ENCODE results near the gene IPO4.

- TF ChIP-seq, protein P1, sequence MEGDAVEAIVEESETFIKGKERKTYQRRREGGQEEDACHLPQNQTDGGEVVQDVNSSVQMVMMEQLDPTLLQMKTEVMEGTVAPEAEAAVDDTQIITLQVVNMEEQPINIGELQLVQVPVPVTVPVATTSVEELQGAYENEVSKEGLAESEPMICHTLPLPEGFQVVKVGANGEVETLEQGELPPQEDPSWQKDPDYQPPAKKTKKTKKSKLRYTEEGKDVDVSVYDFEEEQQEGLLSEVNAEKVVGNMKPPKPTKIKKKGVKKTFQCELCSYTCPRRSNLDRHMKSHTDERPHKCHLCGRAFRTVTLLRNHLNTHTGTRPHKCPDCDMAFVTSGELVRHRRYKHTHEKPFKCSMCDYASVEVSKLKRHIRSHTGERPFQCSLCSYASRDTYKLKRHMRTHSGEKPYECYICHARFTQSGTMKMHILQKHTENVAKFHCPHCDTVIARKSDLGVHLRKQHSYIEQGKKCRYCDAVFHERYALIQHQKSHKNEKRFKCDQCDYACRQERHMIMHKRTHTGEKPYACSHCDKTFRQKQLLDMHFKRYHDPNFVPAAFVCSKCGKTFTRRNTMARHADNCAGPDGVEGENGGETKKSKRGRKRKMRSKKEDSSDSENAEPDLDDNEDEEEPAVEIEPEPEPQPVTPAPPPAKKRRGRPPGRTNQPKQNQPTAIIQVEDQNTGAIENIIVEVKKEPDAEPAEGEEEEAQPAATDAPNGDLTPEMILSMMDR (conservative IDR thresholded peaks at IDR 0.05; ENCODE audit: low read depth in 2 of 2): no peak
- TF ChIP-seq EZH2 (IDR thresholded peaks at IDR 0.05; ENCODE audit: low read depth, unreplicated experiment): no peak
- TF ChIP-seq, protein P2, sequence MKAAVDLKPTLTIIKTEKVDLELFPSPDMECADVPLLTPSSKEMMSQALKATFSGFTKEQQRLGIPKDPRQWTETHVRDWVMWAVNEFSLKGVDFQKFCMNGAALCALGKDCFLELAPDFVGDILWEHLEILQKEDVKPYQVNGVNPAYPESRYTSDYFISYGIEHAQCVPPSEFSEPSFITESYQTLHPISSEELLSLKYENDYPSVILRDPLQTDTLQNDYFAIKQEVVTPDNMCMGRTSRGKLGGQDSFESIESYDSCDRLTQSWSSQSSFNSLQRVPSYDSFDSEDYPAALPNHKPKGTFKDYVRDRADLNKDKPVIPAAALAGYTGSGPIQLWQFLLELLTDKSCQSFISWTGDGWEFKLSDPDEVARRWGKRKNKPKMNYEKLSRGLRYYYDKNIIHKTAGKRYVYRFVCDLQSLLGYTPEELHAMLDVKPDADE (IDR thresholded peaks at IDR 0.05): no peak
- TF ChIP-seq, protein P3, sequence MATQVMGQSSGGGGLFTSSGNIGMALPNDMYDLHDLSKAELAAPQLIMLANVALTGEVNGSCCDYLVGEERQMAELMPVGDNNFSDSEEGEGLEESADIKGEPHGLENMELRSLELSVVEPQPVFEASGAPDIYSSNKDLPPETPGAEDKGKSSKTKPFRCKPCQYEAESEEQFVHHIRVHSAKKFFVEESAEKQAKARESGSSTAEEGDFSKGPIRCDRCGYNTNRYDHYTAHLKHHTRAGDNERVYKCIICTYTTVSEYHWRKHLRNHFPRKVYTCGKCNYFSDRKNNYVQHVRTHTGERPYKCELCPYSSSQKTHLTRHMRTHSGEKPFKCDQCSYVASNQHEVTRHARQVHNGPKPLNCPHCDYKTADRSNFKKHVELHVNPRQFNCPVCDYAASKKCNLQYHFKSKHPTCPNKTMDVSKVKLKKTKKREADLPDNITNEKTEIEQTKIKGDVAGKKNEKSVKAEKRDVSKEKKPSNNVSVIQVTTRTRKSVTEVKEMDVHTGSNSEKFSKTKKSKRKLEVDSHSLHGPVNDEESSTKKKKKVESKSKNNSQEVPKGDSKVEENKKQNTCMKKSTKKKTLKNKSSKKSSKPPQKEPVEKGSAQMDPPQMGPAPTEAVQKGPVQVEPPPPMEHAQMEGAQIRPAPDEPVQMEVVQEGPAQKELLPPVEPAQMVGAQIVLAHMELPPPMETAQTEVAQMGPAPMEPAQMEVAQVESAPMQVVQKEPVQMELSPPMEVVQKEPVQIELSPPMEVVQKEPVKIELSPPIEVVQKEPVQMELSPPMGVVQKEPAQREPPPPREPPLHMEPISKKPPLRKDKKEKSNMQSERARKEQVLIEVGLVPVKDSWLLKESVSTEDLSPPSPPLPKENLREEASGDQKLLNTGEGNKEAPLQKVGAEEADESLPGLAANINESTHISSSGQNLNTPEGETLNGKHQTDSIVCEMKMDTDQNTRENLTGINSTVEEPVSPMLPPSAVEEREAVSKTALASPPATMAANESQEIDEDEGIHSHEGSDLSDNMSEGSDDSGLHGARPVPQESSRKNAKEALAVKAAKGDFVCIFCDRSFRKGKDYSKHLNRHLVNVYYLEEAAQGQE (IDR thresholded peaks at IDR 0.05; ENCODE audit: unreplicated experiment): no peak
- no peak for TF ChIP-seq CREB1 (CRISPR knock-in tag; IDR thresholded peaks at IDR 0.05; ENCODE audit: low read depth)
- no peak for TF ChIP-seq EZH2phosphoT487 (IDR thresholded peaks at IDR 0.05; ENCODE audit: unreplicated experiment)
These were observed 39.2 kb downstream of the IPO4 start for GRCh38 chr14:24149302-24149969.
